Stimulated activated CD4-positive, alpha-beta T cell treated with anti-CD3 and anti-CD28 coated beads, Interleukin-2, amount 100 ng/mL, for 4 hours (primary cell): ENCODE results near the gene PLA2G4D.

Experiments used
- DNase-seq: peaks from one replicate; pipeline ENCODE4 v3.0.0-alpha.2; 2020; ENCODE audit warnings: low read depth

PLA2G4D gene, protein sequence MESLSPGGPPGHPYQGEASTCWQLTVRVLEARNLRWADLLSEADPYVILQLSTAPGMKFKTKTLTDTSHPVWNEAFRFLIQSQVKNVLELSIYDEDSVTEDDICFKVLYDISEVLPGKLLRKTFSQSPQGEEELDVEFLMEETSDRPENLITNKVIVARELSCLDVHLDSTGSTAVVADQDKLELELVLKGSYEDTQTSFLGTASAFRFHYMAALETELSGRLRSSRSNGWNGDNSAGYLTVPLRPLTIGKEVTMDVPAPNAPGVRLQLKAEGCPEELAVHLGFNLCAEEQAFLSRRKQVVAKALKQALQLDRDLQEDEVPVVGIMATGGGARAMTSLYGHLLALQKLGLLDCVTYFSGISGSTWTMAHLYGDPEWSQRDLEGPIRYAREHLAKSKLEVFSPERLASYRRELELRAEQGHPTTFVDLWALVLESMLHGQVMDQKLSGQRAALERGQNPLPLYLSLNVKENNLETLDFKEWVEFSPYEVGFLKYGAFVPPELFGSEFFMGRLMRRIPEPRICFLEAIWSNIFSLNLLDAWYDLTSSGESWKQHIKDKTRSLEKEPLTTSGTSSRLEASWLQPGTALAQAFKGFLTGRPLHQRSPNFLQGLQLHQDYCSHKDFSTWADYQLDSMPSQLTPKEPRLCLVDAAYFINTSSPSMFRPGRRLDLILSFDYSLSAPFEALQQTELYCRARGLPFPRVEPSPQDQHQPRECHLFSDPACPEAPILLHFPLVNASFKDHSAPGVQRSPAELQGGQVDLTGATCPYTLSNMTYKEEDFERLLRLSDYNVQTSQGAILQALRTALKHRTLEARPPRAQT

GRCh38 chr15:42094512-42094963 lies at the start of gene PLA2G4D:
Gene PLA2G4D, minus strand, starts transcription at chr15:42094562. Its CDS starts 103 bp downstream, at chr15:42094459.
- no peak for DNase-seq

- no peak for DNase-seq
These were observed 49.0 kb upstream of the PLA2G4D start for GRCh38 chr15:42143356-42143755.

GRCh38 chr15:42141795-42142667 lies 47.7 kb upstream of the PLA2G4D start:
- no peak for DNase-seq

GRCh38 chr15:42141246-42141645 lies 46.9 kb upstream of the PLA2G4D start:
- no peak for DNase-seq

- no peak for DNase-seq
These were observed 46.2 kb upstream of the PLA2G4D start for GRCh38 chr15:42140383-42141070.

GRCh38 chr15:42139596-42139995 lies 45.2 kb upstream of the PLA2G4D start:
- DNase-seq: no peak

DNA sequence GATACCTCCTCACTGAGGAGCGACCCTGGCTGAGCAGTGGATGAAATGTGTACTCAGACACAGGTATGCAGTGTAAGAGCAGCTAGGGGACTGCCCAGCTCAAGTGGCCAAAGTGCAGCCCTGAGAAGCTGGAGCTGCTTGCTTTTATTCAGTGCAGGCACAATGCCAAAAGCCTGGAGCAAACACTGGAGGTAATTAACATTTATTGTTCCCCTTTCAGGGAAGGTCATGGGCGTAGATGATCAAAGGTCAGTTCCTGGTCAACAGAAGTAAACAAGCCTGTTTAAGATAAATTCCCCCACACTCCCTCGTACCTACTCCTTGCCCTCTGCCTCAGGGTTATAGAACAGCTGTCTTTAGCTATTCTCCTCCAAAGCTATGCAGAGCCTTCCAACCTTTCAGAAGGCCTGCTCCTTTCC lies 44.6 kb upstream of the PLA2G4D start:
- DNase-seq: no peak

DNA sequence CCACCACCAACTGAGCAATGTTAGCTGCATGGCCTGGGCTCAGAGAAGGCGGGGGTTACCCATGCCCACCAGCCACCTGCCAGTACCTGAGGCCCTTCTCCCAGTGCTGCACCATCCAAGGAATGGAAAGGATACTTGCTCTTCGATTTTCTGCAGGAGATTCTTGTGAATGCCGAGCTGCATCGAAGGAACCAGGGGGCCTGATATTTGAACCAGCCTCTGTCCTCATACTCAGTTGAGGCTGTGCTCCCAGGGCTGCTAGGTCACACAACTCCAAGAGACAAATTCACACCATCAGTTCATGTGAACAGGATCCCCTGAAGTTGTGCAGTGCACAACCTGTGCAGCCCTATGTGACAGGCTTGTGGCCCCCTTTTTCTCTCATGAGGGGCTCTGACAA lies 44.0 kb upstream of the PLA2G4D start:
- DNase-seq: no peak

DNA sequence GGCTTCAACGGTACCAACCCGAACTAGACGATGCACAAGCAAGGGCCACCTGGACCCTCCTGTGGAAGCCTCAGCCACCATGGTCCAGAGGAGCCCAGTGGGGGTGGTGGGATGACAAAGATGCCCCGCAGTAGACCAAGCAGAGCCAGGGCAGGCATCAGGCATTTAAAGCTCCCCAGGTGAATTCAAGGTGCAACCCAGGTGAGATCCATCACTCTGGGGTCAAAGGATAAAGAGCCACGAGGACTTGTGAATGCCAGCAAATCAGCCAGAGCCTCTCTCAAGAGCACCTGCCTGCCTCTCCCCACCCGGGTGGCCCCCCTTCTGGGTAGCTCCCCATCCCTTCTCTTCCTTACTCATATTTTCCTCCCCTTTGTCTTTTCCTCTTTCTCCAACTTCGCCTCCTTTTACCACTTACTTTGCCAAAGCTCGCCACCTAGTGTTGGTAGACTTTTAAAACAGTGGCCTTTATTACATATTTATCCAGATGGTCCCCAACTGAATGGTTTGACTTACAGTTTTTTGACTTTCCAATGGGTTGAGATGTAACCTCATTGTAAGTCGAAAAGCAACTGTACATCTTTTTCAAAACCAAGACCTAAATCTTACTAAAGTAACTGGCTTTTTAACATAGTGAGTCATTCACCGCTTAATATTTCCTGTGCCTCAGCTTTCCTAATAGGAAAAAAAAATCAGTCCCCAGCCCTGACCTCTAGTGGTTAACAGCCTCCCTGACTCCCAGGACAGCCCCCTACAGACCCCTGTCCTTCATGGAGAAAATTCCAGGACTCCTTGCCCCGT lies 43.3 kb upstream of the PLA2G4D start:
- DNase-seq: no peak

DNA sequence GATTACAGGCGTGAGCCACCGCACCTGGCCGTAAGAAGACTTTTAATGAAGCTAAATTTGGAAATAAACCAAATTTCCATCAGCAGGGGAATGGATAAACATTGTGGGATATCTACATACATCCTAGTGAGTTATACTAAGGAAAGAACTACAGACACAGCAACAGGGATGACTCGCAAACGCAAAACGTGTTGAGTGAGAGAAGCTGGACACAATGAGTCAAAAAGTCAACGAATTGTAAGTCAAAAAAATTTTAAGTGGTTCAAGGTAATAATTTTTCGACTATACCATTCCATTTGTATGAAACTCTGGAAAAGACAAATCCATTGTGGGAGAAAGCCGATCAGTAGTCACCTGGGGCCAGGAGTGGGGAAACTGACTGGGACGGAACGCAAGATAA lies 42.2 kb upstream of the PLA2G4D start:
- no peak for DNase-seq

DNA sequence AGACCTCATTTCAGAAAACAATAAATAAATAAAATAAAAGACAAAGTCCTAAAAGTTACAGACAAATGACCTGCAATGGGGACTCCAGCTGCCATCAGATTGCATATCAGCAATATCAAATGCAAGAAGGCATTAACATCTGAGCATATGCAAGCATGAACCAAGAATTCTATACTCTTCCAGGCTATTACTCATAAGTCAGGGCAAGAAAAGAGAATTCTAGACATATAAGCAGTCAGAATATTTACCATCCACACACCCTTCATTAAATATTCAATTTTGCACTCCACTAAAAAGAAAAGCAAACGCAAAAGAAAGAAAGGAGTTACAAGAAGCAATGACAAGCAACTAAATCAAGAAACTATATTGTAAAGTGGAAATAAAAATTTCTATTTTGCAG lies 41.0 kb upstream of the PLA2G4D start:
- DNase-seq: no peak

DNA sequence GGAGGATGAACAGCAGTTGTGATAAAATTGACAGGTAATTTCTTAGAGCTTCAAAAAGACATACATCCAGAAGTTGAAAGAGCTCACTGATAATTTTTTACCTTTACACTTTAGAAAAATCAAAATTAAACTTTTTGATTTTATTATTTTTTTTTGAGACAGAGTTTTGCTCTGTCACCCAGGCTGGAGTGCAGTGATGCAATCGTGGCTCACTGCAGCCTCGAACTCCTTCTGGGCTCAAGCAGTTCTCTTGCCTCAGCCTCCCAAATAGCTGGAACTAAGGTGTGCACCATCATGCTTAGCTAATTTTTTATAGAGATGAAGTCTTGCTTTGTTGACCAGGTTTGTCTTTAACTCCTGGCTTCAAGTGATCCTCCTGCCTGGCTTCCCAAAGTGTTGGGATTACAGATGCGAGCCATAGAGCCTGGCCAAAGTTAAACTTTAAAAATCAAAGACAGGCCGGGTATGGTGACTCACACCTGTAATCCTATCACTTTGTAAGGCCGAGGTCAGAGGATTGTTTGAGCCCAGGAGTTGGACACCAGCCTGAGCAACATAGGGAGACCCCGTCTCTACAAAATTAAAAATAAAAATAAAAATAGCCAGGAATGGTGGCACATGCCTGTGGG lies 40.4 kb upstream of the PLA2G4D start:
- DNase-seq: no peak

- no peak for DNase-seq
These were observed 39.6 kb upstream of the PLA2G4D start for GRCh38 chr15:42133886-42134502.

GRCh38 chr15:42133356-42133755 lies 39.0 kb upstream of the PLA2G4D start:
- no peak for DNase-seq

DNA sequence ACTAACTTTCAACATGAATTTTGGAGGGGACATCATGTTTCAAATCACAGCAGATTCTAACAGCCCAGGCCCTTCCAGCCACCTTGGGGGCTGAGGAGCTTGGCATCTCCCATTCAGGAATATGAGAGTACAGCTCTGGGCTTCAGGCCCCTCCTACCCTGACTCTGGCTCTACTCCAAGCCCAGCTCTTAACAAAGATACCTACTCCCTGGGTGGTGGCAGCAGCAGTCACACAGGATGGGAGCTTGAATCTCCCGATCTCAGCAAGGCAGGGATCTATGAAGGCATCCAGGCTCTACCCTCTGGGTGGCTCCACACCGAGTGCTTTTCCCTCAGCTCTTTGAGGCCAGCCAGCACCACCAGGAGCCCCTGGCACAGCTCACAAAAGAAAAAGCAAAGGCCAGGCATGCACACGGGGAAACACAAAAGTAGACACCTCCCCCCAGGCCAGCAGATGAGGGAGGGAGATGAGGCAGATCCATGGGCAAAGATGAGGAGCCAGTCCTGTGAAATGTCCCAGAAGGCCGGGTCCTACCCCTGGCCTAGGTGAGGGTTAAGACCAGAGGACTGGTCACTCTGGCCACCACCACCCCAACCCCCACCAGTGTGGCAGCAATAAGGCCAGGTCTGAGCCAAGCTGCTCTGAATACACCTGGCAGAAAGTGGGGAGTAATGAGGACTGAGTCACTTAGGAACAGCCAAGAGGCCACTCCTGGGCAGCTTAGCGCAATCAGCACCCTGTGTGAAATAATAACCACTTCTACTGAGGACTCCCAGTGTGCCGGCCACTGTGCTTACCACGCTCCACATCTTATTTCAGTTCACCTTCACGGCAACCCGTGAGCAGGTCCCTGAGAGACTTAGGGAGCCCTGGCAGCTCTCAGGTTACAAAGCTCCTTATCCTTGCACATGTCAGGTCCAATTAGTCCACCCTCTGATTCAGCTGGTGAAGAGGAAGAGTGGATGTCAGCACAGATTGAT lies 37.8 kb upstream of the PLA2G4D start:
- no peak for DNase-seq

DNA sequence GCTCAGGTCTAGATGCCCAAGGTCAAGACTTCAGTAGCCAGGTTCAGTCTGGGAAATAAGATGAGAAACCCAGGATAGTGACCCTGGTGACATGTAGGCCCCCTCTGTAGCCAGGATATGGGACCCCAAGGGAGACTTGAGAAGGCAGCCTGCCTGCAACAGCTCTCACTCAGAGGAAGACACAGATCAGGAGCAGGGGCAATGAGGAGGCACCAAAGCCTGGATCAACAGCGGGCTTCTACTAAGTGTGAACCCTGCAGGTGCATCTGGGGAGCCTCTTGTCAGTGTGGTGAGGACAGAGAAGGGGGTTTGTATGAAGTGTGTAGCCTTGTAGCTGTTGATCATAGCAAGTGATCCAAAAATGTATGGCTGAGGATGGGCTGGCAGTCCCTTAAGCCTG lies 36.6 kb upstream of the PLA2G4D start:
- no peak for DNase-seq

DNA sequence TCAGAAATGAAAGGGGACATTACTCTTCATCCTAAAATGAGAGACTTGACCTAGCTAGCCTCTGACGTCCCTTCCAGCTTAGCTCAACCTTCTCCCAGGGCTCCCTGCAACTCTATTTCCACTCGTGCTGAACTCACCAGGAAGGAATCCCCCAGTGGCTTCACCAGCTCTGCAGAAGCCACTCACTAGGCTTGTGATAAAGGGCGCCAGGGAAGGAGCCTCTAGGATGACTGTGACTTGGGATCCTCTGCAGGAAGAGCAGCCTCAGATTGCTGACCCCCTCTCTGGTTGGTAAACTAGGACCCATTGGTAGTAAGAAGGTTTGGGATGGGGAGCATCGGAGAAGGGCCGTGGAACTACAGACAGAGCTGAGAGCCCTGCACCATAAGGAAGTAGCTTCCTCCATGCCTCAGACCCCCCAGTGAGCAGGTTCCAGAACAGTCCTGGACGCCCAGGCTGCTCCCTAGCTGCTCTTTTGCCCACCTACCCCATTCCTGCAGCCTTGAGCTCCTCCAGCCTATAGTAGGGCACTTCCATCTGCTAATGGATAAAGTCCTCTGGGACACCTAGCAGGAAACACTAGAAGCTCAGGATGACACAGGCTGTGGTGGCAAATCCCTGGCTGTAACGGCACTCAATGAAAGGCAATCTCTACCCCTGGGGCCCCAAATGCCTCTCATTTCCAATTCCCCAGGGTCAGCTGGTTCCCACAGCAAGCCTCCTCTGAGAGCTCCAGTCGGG lies 36.1 kb upstream of the PLA2G4D start:
- DNase-seq: no peak

- no peak for DNase-seq
These were observed 35.0 kb upstream of the PLA2G4D start for GRCh38 chr15:42129364-42129763.
